CD14-positive monocyte (primary cell): ENCODE results near the gene RNASE1. TPM values are rescaled to one million over a fixed set of nuclear protein-coding genes. Genes with fewer than 3 reads are reported as not detected.

Experiments used
- DNase-seq, 3 donors: peaks; one replicate each; pipeline ENCODE4 v3.0.0-alpha.2; 2011 to 2022
- H2AFZ ChIP-seq: 2 replicates; pipeline ENCODE4 v1.6.0; 2012; ENCODE audit warnings: mild to moderate bottlenecking, low read depth, low read length, inconsistent platforms; ENCODE audit not compliant: insufficient read depth, poor library complexity, severe bottlenecking
- H3K27ac ChIP-seq, 2 donors: 1 replicate in 1 of 2; 2 replicates in 1 of 2; pipeline ENCODE4 v1.5.1; 2012 to 2013; ENCODE audit warnings: low read length in 2 of 2, control low read depth in 1 of 2, inconsistent platforms in 1 of 2, low read depth in 1 of 2, mild to moderate bottlenecking in 1 of 2
- H3K27me3 ChIP-seq, 2 donors: one replicate each; pipeline versions ENCODE4 v1.6.0 to v1.6.1; 2011 to 2013; ENCODE audit warnings: low read length in 2 of 2; ENCODE audit not compliant: control insufficient read depth in 2 of 2, insufficient read depth in 2 of 2
- H3K36me3 ChIP-seq, 2 donors: replicated peaks in 1 of 2; 1 replicate in 1 of 2; 2 replicates in 1 of 2; pipeline versions ENCODE4 v1.5.1 to v1.6.1; 2012 to 2013; ENCODE audit warnings: low read length in 2 of 2, control low read depth in 1 of 2, inconsistent platforms in 1 of 2, mild to moderate bottlenecking in 1 of 2; ENCODE audit not compliant: insufficient read depth in 2 of 2, control insufficient read depth in 1 of 2
- H3K4me1 ChIP-seq, 2 donors: 1 replicate in 1 of 2; 2 replicates in 1 of 2; pipeline versions ENCODE4 v1.5.1 to v1.6.1; 2012 to 2013; ENCODE audit warnings: low read length in 2 of 2, control low read depth in 1 of 2, inconsistent platforms in 1 of 2, mild to moderate bottlenecking in 1 of 2, moderate library complexity in 1 of 2; ENCODE audit not compliant: insufficient read depth in 2 of 2, control insufficient read depth in 1 of 2
- H3K4me2 ChIP-seq: replicated peaks from 2 replicates; pipeline ENCODE3; 2012; ENCODE audit warnings: low read length, moderate library complexity, mild to moderate bottlenecking; ENCODE audit not compliant: poor library complexity, severe bottlenecking; ENCODE audit errors: extremely low read depth
- H3K4me3 ChIP-seq, 3 experiments: fragments of 200-600 bp in 1 of 3; sonication (generic) in 1 of 3; replicated peaks in 1 of 3; 1 replicate in 2 of 3; 2 replicates in 1 of 3; pipeline ENCODE4 v1.5.1; 2011 to 2013; ENCODE audit warnings: low read length in 3 of 3, mild to moderate bottlenecking in 3 of 3, control low read depth in 2 of 3, low read depth in 2 of 3, inconsistent platforms in 1 of 3, moderate library complexity in 1 of 3
- H3K79me2 ChIP-seq: 2 replicates; pipeline ENCODE4 v1.6.0; 2012; ENCODE audit warnings: mild to moderate bottlenecking, control low read depth, inconsistent platforms, low read length, moderate library complexity; ENCODE audit not compliant: insufficient read depth
- H3K9ac ChIP-seq: 2 replicates; pipeline ENCODE4 v1.6.0; 2017; ENCODE audit warnings: low read length, mild to moderate bottlenecking; ENCODE audit not compliant: insufficient read depth, poor library complexity, severe bottlenecking
- H3K9me3 ChIP-seq, 2 donors: replicated peaks in 1 of 2; 1 replicate in 1 of 2; 2 replicates in 1 of 2; pipeline versions ENCODE4 v1.5.1 to v1.6.1; 2012 to 2013; ENCODE audit warnings: low read length in 2 of 2, control low read depth in 1 of 2; ENCODE audit not compliant: control insufficient read depth in 1 of 2, insufficient read depth in 1 of 2
- H4K20me1 ChIP-seq: 2 replicates; pipeline ENCODE4 v1.6.0; 2012; ENCODE audit warnings: mild to moderate bottlenecking, low read length, control low read depth, moderate library complexity; ENCODE audit not compliant: insufficient read depth
- H3K27ac Mint-ChIP-seq, 7 donors: one replicate each; pipeline ENCODE4 v1.8.0; 2020; ENCODE audit warnings: mild to moderate bottlenecking in 7 of 7, mixed read lengths in 7 of 7, moderate library complexity in 6 of 7, inconsistent platforms in 2 of 7
- H3K27me3 Mint-ChIP-seq, 3 donors: one replicate each; pipeline ENCODE4 v1.8.0; 2021 to 2022; ENCODE audit warnings: low read depth in 3 of 3, mild to moderate bottlenecking in 3 of 3, mixed read lengths in 3 of 3, moderate library complexity in 3 of 3, inconsistent platforms in 1 of 3
- H3K36me3 Mint-ChIP-seq, 2 donors: one replicate each; pipeline ENCODE4 v1.8.0; 2020; ENCODE audit warnings: mixed read lengths in 2 of 2, inconsistent platforms in 1 of 2, mild to moderate bottlenecking in 1 of 2
- H3K4me1 Mint-ChIP-seq: one replicate; pipeline ENCODE4 v1.8.0; 2020; ENCODE audit warnings: mild to moderate bottlenecking, mixed read lengths
- H3K4me3 Mint-ChIP-seq, 2 donors: one replicate each; pipeline ENCODE4 v1.8.0; 2020; ENCODE audit warnings: mild to moderate bottlenecking in 2 of 2, mixed read lengths in 2 of 2, moderate library complexity in 1 of 2
- H3K9me3 Mint-ChIP-seq, 7 donors: one replicate each; pipeline ENCODE4 v1.8.0; 2020 to 2022; ENCODE audit warnings: mixed read lengths in 7 of 7, mild to moderate bottlenecking in 6 of 7, moderate library complexity in 6 of 7, inconsistent platforms in 2 of 7
- CTCF ChIP-seq: fragments of 200-600 bp; IDR thresholded peaks from one replicate; pipeline ENCODE4 v1.8.0; 2022; ENCODE audit warnings: antibody characterized with exemption, mild to moderate bottlenecking
- WGBS: methylation state at CpG from one replicate; pipeline ENCODE4 v1.1.5; 2013; ENCODE audit warnings: missing lambda C conversion rate; ENCODE audit not compliant: insufficient coverage; 5-methylcytosine and 5-hydroxymethylcytosine counted together
- intact Hi-C, 2 donors: fragments of 100-400 bp; cut with micrococcal nuclease; formaldehyde crosslinking; loops; one replicate each; pipeline versions ENCODE4 v1.15.0 to v1.15.1; 2023
- polyA plus RNA-seq, 3 donors: library from polyadenylated mRNA; depleted of rRNA in 1 of 3; unstranded in 2 of 3; stranded (reverse) in 1 of 3; fragments of 300-500 nt in 2 of 3; fragments of >200 nt in 1 of 3; fragmentation: Illumina TruSeq in 2 of 3; gene quantifications; 1 replicate in 2 of 3; 2 replicates in 1 of 3; pipeline ENCODE4 v1.2.3, GENCODE V29; 2012 to 2021

Gene RNASE1
- polyA plus RNA-seq, 3 donors: 2.1 to 191 (median 11.3) TPM

GRCh38 chr14:20787025-20787424, 15.6 kb downstream of the RNASE1 start:
- no peak overlapping the region for H3K4me3 Mint-ChIP-seq
- H3K36me3 Mint-ChIP-seq: peaks cover 13 to 25% of the 10 kb centered on the region in 2 donors
- H4K20me1 ChIP-seq: no peaks in the 10 kb centered on the region
- no peak for DNase-seq
- H3K27me3 ChIP-seq: no peaks in the 10 kb centered on the region
- H3K4me1 Mint-ChIP-seq: peaks cover 84% of the 10 kb centered on the region
- H3K27ac Mint-ChIP-seq: peak overlapping the region in 1 of 7 donors; percentile 53
- intact Hi-C loops: loop anchor here in 1 of 2 donors (10.0 kb wide), 2 partner anchors 58 to 172 kb away; no protein-coding TSS in a partner anchor
- H3K9me3 Mint-ChIP-seq: peaks cover 0 to 8% (median 3%) of the 10 kb centered on the region in 7 donors
- peaks cover 84 to 96% of the 10 kb centered on the region in 2 donors for H3K4me1 ChIP-seq
- peaks cover 6% of the 10 kb centered on the region in 2 donors for H3K36me3 ChIP-seq
- H2AFZ ChIP-seq: no peak overlapping the region
- H3K4me2 ChIP-seq: no peak overlapping the region
- peaks cover 57% of the 10 kb centered on the region for H3K79me2 ChIP-seq
- H3K27ac ChIP-seq: peak overlapping the region in 1 of 2 donors; percentile 71
- H3K9ac ChIP-seq: no peak overlapping the region
- no peak overlapping the region for H3K4me3 ChIP-seq
- no CpG with 5 or more reads among the region's 4 CpGs for WGBS
- H3K27me3 Mint-ChIP-seq: no peaks in the 10 kb centered on the region
- H3K9me3 ChIP-seq: no peaks in the 10 kb centered on the region
- TF ChIP-seq CTCF: no peak

DNA sequence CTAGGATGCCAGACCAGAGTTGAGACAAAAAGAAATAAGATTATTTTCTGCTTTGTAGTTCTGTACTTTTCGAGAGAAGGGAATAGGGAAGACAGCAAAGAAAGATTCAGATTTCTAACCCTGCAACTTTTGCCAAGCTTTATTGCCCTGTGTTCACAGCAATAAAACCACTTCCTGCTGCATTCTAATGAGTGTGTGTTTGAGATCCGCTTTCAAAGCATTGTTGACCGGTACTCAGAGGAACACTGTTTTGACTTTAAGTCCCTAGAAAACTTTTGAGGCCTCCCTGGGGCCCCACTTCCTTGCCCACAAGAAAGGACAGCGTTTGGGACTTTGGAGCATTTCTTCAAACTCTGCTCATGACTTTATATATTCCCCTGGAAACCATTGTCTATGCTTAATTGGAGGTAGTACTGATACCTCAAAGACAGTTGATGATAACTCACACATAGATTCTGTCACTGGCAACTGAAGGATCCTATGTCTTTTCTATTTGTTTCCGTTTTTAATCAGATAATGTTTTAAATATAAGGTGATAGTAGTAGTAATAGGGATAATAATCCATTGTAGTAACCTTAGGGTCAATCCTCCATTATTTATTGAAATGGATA, 20.3 kb downstream of the RNASE1 start:
- DNase-seq: peak in 2 of 3 donors; percentile 50 to 66
- TF ChIP-seq CTCF: no peak

More for the DNA sequence above, 20.3 kb downstream of the RNASE1 start:
- Histone ChIP-seq H3K4me2 (peak overlapping the region; percentile 94), H3K4me1 (peaks cover 59 to 74% of the 10 kb centered on the region in 2 donors), H4K20me1 (no peaks in the 10 kb centered on the region), H3K27me3 (no peaks in the 10 kb centered on the region), H3K27ac (peak overlapping the region; percentile 85 to 98), H3K9ac (peak overlapping the region; percentile 71), H3K79me2 (peaks cover 66% of the 10 kb centered on the region), H3K4me3 (peak overlapping the region; percentile 75 to 100 (median 93)), H3K36me3 (peaks cover 6% of the 10 kb centered on the region in 2 donors), H2AFZ (peak overlapping the region; percentile 26), H3K9me3 (no peaks in the 10 kb centered on the region)
- intact Hi-C loops: loop anchor here in 1 of 2 donors (10.0 kb wide), 2 partner anchors 62 to 168 kb away; no protein-coding TSS in a partner anchor
- Mint-ChIP-seq H3K4me3 (peak overlapping the region; percentile 95 to 99), H3K27ac (peak overlapping the region; percentile 93 to 100 (median 99)), H3K27me3 (no peaks in the 10 kb centered on the region), H3K4me1 (peaks cover 69% of the 10 kb centered on the region), H3K9me3 (peaks cover 0 to 8% (median 3%) of the 10 kb centered on the region in 7 donors), H3K36me3 (peaks cover 13 to 27% of the 10 kb centered on the region in 2 donors)
- WGBS: no CpG with 5 or more reads among the region's 5 CpGs
